Non-pigmented ciliary epithelial cell (primary cell): ENCODE data around the gene CAPN10.

Experiments used
- DNase-seq: peaks from one replicate; pipeline ENCODE4 v3.0.0-alpha.2; 2010; ENCODE audit warnings: low read depth

CAPN10 gene

DNA sequence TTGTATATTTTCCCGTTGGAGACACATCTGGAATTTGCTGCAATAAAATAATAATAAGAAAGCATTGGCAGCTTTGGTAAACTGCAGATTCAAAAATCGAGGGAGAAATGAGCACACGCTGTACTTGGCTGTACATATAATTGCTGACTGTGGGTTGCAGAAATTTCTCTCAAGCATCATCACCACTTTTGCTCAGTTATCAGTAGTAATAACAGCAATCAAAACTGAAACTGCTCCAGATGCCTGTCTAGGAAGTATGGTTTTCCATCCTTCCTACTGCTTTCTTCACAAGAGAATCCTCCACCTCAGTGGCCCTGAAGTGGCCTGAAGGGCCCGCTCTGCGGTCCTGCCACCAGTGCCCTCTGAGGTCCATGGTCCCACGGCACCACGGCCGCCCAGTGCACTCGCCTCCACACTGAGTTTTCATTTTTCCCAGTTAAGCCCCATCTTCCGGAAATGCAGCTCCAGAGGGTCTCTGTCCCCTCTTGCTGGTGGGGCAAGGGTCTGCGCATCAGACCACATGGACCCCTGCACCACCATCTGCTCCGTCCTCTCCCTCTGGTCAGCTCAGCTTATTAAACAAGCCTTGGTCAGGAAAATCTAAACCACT is 22.5 kb upstream of the CAPN10 start:
- no peak for DNase-seq

DNA sequence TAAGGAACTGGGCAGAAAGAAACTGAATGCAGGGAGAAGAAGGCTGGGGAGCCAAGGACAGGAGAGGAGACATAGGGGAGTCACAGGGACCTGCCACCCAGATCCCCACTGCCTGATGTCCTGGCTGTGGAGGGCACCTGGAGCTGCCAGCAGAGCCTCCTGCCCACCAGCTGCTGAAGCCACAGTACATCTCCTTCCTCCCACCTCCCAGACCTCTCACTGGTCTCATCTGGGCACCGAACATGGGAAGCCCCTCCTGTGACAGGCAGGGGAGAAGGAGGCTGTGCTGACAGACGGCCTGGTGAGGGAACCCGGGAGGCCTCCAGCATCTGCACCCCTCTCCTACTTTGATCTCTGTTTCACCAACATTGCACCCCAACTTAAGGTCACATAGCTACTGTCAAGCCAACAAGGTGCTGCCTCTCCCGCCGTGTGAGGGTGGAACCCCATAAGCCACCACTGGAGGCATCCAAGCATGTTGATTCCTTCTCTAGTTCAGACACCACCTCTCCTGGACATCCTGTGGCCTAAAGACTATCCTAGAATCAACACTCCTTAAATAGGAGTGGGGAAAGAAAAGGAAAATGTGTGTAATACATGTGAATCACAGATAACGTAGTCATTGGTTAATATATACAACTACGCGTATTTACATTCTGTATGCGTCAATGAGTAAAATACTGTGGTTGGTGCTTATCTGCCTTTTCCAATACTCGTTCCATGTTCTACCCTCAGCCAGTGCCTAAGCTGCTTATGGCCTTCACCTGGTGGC is 21.8 kb upstream of the CAPN10 start:
- no peak for DNase-seq

DNA sequence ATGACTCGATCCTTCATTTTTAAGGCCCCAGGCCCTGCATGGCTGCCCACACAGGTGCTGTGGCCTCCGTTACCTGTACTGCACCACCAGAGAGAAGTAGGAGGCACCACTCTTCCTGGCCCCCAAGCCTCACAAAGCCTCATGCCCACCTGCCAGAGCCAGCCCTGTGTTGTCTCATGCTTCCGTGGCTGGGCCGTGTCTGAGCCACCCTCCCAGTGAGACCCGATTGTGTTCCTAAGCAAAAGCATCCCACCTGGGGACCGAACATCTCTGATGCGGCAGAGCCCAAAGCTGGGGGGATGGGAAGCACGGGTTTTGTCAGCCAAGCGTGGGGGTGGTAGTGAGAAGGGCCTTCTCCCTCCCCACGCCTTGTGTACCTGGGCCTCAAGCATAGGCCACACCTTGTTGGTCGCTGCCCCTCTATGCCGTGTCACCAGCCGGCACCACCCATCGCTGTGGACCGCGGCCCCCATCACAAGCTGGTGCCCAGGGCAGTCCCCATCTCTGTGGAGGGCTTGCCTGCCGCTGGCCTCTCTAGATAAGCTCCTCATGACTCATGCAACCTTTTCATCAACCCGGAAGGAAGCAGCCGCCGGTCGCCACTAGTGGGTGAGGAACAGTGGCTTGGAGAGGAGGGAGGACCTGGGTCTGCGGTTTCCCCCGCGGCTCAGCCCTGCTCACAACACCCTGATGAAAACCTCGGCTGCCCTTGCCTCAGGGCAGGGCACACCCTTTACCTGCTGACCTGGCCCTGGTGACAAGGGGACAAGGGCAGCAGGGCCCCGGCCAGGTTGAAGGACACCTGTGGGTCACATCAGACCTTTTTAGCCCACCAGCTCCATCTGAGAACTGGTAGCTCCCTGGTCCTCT is 21.0 kb upstream of the CAPN10 start:
- DNase-seq, result no peak

DNA sequence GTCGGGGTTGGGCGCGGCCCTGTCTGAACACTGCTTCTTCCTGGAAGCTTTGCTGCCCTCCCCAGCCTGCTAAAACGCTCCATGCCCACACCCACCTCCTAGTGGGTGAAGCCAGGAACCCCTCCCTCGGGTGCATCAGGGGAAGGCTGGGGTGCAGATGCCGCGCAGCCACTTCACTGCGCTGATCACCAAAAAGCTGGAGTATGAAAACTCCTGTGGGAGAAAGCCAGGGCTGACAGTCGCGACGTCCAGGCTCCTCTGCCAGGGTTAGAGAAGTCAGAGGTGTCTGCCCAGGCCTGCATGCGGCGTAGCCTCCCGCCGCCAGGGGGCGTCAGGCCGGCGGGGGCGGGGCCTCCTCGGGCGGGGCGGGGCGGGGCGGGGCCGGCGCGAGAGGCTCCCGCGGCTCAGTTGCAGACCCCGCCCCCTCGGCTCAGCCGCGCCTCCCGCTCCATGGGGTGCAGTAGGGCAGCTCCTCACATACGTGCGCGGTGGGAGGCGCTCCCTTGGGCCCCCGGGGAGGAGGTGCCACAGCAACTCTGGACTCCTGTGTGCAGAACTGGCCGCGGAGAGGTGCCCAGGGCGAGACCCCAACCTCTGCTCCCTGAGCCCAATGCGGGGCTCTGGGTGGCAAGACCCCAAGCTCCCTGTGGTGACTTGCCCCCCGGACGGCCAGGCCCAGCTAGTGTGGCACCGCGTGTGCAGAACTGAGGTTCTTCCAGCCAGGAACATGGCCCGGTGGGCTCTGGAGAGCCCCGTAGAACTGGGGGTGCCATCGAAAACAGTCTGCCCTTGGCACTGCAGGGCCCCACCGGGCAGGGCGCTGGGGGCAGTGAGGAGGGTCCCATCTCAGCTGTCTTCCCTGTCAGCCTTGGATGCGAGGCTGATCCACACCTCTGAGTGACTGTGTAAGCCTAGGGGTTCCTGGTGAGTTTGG is 20.1 kb upstream of the CAPN10 start:
- no peak for DNase-seq

DNA sequence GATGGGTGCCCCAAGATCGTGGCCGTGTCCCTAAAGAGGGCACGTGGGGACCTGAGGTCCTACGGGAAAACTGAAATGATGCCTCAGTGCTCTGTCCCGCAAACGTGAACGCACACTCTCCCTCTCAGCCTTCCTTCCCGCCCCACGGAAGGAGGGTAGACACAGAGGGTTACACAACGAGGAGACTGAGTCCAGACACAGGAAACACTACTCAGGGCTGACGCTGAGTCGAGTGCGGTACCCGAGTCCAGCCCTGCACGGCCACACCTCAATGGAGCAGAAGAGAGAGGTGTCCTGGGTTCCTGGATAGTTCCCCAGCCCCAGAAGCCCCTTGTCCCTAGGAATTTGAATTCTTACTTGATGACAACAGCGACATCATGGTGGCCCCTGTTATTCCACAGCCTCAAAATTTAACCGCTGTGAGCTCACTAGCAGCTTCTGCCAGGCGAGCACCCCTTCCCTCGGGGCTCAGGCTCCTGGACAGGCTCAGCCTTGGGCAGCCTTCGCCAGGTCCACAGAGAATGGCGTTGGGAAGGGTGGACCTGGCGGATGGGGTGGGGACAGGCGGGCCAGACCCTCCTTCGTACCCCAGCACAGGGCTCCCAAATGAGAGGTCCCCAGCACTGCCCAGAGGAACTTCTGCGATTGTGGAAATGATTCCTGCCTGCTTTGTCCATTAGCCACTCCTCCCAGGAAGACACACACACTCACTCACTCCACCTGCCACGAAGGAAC is 19.2 kb upstream of the CAPN10 start:
- no peak for DNase-seq

DNA sequence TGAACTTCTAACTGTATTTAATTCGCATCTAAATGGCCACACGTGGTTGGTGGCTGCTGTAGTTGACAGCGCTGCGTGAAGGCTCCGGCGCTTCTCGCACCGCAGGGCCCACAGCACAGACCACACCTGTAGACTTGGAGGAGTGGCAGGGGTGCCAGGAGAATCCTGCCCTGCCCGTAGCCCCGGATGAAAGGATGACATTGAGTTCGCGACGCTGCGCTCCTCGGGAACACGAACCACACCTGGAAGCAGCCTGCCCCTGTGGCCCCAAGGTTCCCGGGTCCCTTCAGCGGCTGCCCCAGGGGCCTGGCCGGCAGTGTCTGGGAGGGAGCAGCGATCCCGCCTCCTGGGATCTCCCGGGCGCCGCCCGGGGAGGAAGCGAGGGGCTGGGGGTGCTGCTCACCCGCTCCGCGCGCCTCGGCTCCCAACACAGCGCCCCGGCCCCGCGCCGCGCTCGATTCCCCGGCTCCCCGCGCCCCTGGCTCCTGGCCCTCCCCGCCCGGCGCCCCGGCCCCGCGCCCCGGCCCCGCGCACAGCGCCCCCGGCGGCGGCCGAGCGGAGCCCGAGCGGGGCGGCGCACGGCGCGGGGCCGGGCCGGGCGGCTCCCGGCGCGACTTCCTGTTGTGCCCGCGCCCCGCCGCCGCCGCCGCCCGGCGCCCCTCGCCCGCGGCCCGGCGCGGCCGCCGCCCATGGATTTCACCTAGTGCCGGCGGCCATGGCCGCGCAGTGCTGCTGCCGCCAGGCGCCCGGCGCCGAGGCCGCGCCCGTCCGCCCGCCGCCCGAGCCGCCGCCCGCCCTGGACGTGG is 18.5 kb upstream of the CAPN10 start, which contains the start of gene RNPEPL1:
RNPEPL1 (plus strand) TSS at position 613 of the 806 bp plus-strand sequence; CDS start at position 716, 103 bp downstream.
- DNase-seq, result no peak

DNA sequence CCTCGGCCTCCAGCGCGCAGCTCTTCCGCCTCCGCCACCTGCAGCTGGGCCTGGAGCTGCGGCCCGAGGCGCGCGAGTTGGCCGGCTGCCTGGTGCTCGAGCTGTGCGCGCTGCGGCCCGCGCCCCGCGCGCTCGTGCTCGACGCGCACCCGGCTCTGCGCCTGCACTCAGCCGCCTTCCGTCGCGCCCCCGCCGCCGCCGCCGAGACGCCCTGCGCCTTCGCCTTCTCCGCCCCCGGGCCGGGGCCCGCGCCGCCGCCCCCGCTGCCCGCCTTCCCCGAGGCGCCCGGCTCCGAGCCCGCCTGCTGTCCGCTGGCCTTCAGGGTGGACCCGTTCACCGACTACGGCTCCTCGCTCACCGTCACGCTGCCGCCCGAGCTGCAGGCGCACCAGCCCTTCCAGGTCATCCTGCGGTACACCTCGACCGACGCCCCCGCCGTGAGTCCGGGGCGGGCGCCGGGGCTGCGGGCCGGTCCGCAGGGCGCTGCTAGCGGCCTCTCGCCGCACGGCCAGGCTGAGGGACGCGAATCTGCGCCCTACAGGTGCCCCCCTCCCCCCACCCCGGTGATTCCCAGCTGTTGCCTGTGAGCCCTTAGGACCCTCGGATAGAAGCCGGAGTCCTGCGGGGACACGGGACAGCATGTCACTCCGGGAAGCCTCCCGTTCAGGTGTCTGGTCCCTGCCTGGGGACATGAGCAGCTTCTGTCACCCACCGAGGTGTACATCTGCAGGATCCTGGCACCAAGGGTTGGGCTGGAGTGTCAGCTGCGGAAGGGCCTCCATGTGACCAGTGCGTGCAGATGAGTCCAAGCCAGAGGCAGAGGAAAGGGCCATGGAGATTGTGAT is 17.6 kb upstream of the CAPN10 start:
- no peak for DNase-seq

DNA sequence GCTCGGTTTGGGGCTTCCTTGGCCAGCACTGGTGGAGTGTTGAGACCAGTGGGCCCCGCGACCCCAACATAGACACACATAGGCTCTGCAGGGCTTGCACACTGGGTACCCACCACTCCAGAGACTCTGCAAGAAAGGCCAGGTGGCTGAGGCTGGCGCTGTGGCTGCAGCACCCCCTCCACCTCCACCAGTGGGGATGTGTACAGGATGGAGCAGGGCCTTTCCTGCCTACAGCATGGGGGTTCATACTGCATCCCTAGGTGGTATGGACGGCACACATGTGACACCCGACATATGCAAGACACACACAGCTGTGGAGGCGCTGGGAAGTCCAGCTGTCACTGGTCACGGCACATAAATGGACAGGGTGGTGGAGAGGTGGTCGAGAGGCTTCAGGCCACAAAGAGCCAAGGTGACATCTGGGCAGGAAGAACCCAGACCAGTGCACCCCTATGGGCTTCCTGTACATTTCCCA is 17.0 kb upstream of the CAPN10 start:
- no peak for DNase-seq

DNA sequence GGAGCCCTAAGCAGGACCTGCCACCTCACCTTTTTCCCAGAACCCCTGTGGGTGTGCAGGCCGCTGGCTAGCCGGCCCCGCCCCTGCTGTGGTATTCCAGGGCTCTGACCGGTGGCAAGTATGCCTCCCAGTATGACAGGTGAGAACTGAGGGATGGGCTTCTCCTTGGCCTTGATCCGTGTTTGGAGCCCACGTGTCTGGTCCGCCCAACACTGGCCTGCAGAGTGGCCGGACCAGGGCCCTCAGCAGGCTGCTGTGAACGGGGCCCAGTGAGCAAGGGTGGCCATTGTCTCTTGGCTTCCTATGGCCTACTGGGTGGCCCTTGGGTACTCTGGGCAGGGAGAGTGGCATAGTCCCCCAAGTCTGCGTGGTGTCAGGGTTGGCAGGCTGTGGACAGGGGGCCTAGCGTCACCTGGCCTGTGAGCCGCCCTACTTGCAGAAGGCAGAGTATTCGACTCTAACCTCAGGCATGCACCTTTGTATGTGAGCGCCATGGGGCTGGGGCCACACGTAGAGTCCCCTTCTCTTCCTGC is 16.5 kb upstream of the CAPN10 start:
- DNase-seq, result no peak

DNA sequence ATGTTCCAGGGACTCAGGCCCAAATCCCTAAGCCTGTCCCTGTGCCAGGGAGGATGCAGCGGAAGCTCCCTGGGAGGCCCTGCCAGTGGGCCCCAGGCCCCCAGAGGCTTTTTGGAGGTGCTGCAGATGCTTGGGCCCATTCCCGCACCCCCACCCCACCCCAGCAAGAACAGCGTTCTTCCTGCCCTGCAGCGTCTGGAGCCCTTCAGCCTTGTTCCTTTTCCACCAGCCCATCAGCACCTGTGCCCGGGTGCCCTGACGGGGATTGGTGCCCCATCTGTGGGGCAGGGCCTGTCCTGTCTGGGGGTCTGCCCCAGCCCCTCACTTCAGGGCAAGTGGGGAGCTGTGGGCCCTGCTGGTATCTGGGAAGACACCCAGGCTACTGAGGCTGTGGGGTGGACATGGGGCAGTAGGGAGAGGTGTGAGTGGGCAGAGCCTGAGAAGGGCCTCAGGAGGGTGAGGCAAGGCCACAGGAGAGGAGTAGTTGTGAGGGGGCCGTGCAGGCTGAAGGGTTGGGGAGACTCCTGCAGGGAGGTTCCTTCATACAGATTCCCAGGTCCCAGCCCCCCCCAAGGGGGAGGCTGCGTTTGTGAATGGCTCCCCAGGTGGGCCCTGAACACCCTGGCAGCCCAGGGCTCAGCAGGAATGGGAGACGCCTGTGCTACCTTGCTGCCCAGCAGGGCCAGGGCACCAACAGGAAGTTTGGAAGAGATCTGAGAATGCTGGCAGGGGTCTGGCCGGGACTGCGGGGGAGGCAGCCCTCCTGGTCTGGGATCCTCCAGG is 15.8 kb upstream of the CAPN10 start:
- DNase-seq, result no peak

DNA sequence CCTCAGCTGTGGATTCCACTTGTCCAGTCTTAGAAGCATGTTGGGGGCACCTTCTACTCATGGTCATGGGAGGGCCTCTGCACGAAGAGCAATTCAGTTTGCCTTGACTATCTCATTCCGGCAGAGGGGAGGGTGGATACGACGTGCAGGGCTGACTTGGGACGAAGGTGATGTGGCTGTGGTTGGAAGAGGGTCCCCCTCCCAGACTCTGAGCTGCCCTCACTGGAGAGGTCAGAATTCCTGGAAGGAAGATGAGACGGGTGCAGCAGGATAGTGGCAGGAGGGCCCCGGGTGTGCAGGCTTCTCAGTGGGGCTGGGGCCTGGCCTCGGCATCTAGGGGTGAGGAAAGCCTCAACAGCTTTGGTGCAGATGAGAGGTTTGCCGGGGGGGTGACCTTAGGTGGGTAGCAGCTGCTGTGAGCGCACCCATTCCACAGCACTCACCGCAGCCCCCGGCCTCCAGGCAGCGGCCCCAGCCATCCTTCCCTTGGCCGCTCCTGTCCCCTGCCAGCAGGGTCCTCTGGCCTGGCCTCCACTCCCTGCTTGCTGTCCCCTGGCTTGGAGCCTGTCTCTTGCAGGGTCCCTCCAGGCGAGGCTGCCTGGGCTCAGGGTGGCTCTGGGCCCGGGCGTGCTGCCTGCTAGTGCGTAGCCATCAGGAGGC is 15.1 kb upstream of the CAPN10 start:
- no peak for DNase-seq

DNA sequence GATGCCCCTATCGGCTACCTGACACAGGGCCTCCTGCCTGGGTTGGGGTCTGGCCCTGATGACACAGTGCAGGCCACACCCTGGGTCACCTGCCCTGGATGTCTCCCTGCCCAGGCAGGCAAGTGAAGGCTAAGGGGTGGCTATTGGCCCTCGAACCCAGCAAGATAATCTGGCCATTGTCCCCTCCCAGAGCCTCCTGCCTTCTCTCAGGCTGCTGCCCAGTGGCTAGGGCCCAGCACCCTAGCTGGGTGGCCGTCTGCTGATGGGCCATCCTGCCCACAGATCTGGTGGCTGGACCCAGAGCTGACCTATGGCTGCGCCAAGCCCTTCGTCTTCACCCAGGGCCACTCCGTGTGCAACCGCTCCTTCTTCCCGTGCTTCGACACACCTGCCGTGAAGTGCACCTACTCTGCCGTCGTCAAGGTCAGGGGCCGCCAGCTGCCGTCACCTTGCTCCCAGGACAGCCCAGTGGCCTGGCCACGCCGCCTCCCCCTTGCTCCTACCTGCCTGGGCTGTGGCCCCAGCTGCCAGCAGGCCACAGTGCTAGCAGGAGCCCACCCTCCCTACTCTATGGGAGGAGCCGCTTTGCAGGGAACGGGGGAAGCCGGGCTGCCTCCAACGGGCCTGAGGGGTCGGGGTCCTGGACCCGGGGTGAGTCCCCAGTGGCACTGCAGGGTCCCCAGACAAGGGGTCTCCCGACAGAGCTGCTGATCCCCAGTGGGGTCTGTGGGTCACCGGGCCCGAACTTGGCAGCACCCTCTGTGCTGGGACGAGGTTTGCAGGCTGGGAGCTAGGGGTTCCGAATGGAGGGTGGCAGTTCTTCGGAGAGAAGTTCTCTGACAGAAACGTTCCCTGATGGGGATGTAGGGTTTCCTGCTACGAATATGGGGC is 14.1 kb upstream of the CAPN10 start:
- DNase-seq, result no peak

DNA sequence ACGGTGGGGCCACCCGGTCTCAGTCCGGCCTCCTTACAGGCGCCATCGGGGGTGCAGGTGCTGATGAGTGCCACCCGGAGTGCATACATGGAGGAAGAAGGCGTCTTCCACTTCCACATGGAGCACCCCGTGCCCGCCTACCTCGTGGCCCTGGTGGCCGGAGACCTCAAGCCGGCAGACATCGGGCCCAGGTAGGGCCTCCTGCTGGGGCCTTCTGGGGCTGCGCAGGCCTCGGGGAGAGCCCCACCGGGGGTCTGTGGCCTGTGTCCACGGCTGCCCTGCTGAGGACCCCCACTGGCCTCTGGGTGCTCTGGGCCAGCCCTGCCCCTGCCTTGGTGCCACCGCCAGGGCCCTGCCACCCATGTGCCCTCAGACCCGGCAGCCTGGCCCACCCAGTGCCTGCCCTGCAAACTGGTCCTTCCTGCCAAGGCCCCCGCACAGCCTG is 13.4 kb upstream of the CAPN10 start:
- no peak for DNase-seq

DNA sequence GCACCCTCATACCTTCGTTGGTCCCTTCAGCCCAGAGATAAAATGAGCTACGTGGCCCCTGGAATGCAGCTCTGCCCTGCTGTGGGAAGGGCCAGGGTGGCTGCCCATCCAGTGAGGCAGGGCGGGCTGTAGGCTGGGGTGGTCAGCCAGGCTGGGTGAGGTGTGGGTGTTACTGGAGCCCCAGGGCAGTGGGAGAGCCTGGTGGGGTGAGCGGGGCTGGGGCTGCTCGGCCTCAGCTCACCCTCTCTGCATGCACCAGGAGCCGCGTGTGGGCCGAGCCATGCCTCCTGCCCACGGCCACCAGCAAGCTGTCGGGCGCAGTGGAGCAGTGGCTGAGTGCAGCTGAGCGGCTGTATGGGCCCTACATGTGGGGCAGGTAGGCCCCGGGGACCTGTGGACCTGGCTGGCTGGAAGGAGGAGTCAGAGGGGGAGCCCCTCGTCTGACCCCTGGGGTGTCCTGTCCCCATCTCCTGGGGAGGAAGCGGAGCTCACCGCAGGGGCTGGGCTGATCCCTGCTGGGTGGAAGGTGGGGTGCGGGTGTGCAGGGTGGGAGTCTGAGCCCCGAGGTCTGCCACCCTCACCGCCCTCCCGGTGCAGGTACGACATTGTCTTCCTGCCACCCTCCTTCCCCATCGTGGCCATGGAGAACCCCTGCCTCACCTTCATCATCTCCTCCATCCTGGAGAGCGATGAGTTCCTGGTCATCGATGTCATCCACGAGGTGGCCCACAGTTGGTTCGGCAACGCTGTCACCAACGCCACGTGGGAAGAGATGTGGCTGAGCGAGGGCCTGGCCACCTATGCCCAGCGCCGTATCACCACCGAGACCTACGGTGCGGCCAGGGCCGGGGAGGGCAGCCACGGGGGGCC is 12.8 kb upstream of the CAPN10 start:
- DNase-seq, result no peak

DNA sequence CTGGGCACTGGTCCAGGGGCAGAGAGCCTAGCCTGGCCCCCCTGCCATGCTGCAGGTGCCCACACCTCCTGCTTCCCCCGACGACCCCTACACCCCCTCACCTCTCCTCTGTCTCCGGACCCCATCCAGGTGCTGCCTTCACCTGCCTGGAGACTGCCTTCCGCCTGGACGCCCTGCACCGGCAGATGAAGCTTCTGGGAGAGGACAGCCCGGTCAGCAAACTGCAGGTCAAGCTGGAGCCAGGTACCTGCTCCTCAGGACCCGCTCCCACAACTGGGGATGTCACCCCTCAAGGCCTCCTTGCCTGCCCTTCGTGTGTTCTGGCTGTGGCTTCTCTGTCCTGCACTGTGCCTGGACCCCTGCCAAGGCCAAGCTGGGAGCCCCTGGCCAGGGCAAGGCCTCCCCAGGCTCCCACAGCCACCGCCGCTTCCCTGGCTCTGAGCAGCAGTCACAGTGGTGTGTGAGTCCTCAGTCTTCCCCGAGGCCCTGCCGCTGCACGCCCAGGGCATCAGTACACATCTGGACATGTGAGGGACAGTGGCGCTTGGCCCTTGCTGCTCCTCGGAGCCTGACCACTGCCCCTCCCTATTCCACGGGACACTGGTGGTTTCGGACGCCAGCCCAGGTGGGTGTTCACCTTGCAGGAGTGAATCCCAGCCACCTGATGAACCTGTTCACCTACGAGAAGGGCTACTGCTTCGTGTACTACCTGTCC is 12.0 kb upstream of the CAPN10 start:
- DNase-seq, result no peak
